Jurkat, Clone E6-1 (cell line): ENCODE results near the gene ADAM8.

ENCODE experiments used
- DNase-seq: peaks from one replicate; pipeline ENCODE4 v3.0.0-alpha.2; 2011; ENCODE audit warnings: low read depth, low spot score
- H3K4me3 ChIP-seq: 2 replicates; pipeline ENCODE4 v1.5.1; 2011; ENCODE audit warnings: mild to moderate bottlenecking, low read length, control low read depth, moderate library complexity

The ADAM8 gene

DNA sequence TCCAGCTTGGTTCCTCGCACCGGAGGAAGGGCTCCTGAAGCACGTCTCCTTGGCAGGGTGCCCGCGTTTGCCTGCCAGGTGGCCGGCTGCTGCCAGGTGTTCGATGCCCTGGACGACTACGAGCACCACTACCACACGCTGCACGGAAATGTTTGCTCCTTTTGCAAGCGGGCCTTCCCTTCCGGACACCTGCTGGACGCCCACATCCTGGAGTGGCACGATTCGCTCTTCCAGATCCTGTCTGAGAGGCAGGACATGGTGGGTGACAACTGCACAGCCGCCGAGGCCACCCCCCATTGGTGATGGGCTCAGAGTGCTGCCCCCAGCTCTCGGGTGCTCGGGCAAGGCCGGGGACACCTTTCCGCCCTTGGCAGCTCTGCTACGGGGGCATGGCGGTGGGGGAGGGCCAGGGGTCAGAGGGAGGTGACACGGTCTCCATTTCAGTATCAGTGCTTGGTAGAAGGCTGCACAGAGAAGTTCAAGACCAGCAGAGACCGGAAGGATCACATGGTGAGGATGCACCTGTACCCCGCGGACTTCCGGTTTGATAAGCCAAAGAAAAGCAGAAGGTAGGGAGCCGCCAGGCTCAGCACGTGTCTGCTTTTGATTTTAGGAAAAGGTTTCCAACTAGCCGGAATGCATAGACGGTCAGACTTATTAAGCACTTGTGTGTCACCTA, 33.2 kb upstream of the ADAM8 start:
- no peak overlapping the region; the same call in 1 of the 2 replicates for H3K4me3 ChIP-seq
- DNase-seq: no peak

- DNase-seq: peak; percentile 65
- peak overlapping the region; percentile 71 for H3K4me3 ChIP-seq
Observed at GRCh38 chr10:133309100-133309719, 32.5 kb upstream of the ADAM8 start.

- DNase-seq: peak; percentile 67
- peak within 1 kb of the TSS; percentile 71 for H3K4me3 ChIP-seq
Observed at GRCh38 chr10:133308421-133309099, 31.9 kb upstream of the ADAM8 start, which contains the start of the genes TUBGCP2 and ZNF511. Gene TUBGCP2, minus strand, starts transcription at chr10:133308872. Its CDS starts 5,931 bp downstream, at chr10:133302941. Gene ZNF511, plus strand, starts transcription at chr10:133308914. Its CDS starts 30 bp downstream, at chr10:133308944.

- peak; percentile 74 for DNase-seq
- H3K4me3 ChIP-seq: peak overlapping the region; percentile 71
Observed at GRCh38 chr10:133307776-133308420, 31.2 kb upstream of the ADAM8 start.

- no peak overlapping the region for H3K4me3 ChIP-seq
- no peak for DNase-seq
Observed at GRCh38 chr10:133306941-133307379, 30.3 kb upstream of the ADAM8 start.

DNA sequence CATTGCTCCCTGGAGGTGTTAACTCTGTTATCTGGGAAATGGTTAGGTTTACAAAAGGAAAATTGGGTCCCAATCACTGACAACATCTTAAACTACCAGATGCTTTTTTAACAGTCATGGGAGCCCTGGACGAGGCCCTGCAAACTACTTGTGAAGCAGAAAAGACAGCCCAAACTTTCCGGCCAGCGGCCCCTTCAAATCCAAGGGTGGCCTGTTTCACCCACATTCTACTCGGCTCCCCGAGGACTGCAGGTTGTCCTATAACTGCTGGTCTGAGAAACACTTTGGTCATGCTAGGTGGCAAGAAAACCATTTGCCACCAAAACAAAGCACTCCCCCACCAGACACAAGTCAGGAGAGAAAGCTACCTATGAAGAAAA, 29.4 kb upstream of the ADAM8 start:
- H3K4me3 ChIP-seq: no peak overlapping the region
- DNase-seq: no peak

DNA sequence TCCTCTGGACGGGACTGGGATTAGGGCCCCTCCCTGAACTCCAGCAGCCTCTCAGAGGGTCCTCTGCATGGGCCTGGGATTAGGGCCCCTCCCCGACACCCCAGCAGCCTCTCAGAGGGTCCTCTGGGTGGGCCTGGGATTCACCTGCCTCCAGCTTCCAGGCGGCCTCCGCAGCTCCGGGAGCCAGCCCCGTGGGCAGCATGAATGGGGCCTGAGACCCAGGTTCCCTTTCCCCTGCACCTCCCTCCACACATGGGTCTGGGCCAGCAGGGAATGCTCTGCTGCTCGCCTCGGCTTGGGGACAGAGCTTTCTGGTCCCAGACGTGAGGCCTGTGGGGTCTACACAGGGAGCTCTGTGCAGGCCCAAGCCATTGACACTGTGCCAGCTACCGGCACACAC, 26.5 kb upstream of the ADAM8 start:
- no peak for DNase-seq
- no peak overlapping the region for H3K4me3 ChIP-seq

- DNase-seq: no peak
- no peak overlapping the region for H3K4me3 ChIP-seq
Observed at GRCh38 chr10:133302230-133302629, 25.6 kb upstream of the ADAM8 start.

- H3K4me3 ChIP-seq: no peak overlapping the region
Observed at GRCh38 chr10:133299738-133300137, 23.1 kb upstream of the ADAM8 start.

DNA sequence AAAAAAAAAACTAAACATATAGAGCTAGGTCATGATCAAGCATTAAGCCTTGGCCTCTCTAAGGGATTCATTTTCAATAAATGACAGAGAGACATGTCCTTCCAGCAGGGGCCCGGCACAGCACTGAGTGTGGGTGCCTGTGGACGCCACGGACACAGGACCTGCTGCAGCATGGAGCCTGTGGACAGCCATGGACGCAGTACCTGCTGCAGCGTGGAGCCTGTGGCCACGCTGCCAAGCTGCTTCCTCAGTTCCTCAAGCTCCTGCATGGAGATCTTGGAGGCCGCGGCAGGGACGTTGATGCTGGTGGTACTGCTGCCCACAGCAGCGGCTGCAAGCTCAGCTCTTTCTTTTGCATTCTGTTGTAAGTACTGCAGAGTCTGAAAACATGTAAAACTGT, 22.6 kb upstream of the ADAM8 start:
- H3K4me3 ChIP-seq: no peak overlapping the region
- no peak for DNase-seq

More at GRCh38 chr10:133299738-133300137, 23.1 kb upstream of the ADAM8 start:
- DNase-seq: no peak

GRCh38 chr10:133298466-133298865, 21.8 kb upstream of the ADAM8 start:
- no peak overlapping the region for H3K4me3 ChIP-seq
- DNase-seq: no peak

DNA sequence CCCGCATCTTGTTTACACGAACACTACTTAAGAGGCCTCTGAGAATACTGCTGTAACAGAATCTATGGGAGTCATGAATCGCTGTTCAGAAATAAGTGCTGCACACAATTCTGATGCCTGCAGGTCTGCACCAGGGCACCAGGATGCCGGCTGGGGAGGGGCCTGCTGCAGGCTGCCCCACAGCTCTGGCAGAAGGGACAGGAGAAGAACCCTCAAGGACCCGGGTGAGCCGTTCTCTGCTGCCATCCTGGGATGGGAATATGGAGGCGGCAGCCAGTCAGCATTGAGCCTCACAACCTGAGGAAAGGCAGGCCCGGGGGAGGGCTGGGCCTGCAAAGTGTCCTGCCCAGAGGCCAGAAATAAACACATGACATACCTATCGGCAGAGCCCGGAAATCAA, 20.8 kb upstream of the ADAM8 start:
- no peak overlapping the region for H3K4me3 ChIP-seq
- DNase-seq: no peak

GRCh38 chr10:133295426-133296320, 19.0 kb upstream of the ADAM8 start:
- no peak for DNase-seq
- H3K4me3 ChIP-seq: no peak overlapping the region

GRCh38 chr10:133294189-133294588, 17.5 kb upstream of the ADAM8 start:
- no peak overlapping the region for H3K4me3 ChIP-seq
- DNase-seq: no peak

GRCh38 chr10:133293810-133294119, 17.1 kb upstream of the ADAM8 start:
- H3K4me3 ChIP-seq: no peak overlapping the region
- no peak for DNase-seq

DNA sequence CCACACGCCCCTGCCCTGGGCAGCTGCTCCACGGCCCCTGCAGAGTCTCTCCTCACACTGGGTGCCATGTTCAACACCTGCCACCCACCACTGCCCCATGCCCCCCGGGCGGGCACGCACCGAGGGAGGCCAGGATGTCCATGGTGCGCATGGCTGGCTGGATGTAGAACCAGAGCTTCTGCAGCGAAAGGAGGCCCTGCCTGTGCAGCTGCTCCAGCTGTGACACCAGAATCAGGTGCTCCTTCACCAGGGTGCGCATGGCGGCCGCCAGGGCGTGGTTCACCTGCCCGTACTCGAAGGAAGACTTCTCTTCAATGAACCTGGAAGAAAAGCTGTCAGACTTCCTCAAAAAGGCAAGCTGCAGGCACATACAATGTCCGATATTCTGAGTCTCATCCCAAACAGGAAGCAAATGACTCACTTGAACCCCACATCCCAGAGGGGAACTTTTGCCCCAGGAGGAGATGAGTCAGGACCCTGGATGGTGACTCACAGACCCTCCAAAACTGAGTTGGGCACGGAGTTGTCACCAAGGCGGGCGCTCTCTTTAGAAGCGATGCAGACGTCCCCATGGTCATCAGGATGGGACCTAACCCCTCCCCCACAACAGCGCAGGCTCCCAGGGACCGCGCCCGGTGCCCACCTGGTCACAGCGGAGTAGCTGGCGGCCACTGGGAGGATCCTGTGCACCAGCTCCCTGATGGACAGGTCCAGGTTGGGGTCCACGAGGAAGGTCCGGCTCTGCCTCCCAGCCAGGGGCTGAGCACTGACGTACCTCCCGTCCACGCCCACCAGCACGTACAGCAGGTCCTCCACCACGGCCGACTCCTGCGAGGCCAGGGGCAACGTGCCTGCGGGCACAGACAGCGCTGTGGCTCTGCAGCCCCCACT, 16.5 kb upstream of the ADAM8 start:
- no peak overlapping the region for H3K4me3 ChIP-seq
- no peak for DNase-seq

DNA sequence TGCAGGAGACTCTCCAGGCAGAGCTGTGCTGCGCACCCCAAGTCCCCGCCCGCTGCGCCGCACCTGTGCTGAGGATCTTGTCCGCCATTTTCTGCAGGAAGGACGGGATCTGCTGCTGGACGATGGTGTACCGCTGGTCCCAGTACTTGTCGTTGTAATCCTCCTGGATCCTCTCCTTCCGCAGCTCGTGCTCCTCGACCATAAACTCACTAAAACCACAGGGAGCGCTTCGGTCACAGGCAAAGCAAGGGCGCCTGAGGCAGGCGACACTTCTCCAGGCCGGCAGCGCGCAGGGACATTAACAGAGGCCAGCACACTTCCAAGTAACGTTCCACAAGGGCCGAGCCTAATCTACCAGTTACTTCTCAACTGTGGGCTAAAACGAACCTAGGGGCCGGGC, 13.1 kb upstream of the ADAM8 start:
- H3K4me3 ChIP-seq: no peak overlapping the region
- DNase-seq: no peak
